ENCODE data around the gene STX8.
"Not testable (repeated sequence)": the region's sequence is repeated elsewhere in the genome, so short reads cannot be mapped to it uniquely, and the experiment has no call there.

STX8 gene

GRCh38 chr17:9576521-9577372 is 1.1 kb upstream of the STX8 start, which contains the start of gene CFAP52:
CFAP52 (plus strand) TSS chr17:9576642; CDS start chr17:9576696, 54 bp downstream.
- Mint-ChIP-seq H3K4me3 (peak within 1 kb of the TSS; percentile 91), H3K4me1 (peaks cover 21% of the 10 kb centered on the region), H3K27ac (peak within 1 kb of the TSS; percentile 75), H3K9me3 (no peaks in the 10 kb centered on the region), H3K36me3 (ENCODE audit: low read depth) (no peaks in the 10 kb centered on the region), H3K27me3 (ENCODE audit: low read depth, poor library complexity) (peaks cover 12% of the 10 kb centered on the region)
- DNase-seq, result peak; percentile 86
- TF ChIP-seq CTCF (IDR thresholded peaks at IDR 0.05), result peak; percentile 72

GRCh38 chr17:9571201-9571600 is 4.4 kb downstream of the STX8 start:
- no peak for TF ChIP-seq CTCF (IDR thresholded peaks at IDR 0.05)
- Mint-ChIP-seq H3K4me3 (no peak overlapping the region), H3K36me3 (ENCODE audit: low read depth) (peaks cover 22% of the 10 kb centered on the region)

DNA sequence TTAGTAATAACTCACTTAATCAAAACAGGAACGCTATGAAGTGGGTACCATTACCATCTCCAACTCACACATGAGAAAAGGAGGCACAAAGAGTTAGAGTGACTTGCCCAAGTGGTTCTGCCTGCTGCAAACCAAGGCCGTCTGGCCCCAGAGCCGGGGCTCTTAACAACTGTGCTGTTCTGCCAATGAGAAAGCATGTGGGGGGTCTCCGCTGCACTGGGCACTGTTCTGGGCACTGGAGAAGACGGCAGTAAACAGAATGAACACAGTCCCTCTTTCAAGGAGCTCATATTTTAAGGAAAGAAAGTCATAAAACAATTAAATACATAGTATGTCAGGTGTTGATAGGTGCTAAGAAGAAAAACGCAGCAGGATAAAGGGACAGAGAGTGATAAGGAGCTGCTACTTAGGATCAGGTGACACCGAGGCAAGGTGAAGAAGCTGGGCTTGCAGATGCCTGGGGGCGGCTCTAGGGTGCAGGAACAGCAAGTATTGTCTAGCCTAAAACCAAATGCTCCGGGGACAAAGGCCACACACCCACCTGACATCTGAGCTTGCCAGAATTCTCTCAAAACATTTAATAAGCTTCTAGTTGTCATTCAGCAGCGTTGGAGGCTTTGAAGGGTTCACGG is 6.5 kb downstream of the STX8 start:
- Mint-ChIP-seq H3K9me3 (no peaks in the 10 kb centered on the region), H3K27ac (no peak overlapping the region), H3K36me3 (ENCODE audit: low read depth) (peaks cover 36% of the 10 kb centered on the region), H3K27me3 (ENCODE audit: low read depth, poor library complexity) (no peaks in the 10 kb centered on the region), H3K4me3 (no peak overlapping the region), H3K4me1 (peaks cover 12% of the 10 kb centered on the region)
- no peak for DNase-seq
- no peak for TF ChIP-seq CTCF (IDR thresholded peaks at IDR 0.05)

More at GRCh38 chr17:9571201-9571600, 4.4 kb downstream of the STX8 start:
- DNase-seq, result no peak
- H3K4me1 Mint-ChIP-seq, result peaks cover 20% of the 10 kb centered on the region
- no peak overlapping the region for H3K27ac Mint-ChIP-seq
- no peaks in the 10 kb centered on the region for H3K9me3 Mint-ChIP-seq
- H3K27me3 Mint-ChIP-seq (ENCODE audit: low read depth, poor library complexity), result no peaks in the 10 kb centered on the region

DNA sequence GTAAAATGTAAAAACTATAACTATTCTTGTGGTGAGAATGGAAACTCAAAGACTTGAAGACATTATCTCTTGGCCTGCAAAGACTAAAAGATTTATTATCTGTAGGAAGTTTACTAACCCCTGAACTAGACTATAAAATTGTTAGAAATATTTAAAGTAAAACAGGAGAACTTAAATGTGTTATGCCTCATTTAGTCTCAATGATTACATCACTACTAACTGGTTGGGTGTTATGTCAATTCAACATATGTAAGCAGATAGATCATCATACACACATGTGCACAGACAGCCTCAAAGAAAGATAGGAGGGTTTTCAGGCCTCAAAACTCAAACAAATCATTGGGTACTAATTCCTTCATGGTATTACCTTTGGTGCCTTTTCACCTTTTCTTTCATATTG is 7.6 kb downstream of the STX8 start:
- Mint-ChIP-seq H3K27me3 (ENCODE audit: low read depth, poor library complexity) (no peaks in the 10 kb centered on the region), H3K4me3 (no peak overlapping the region), H3K36me3 (ENCODE audit: low read depth) (peaks cover 45% of the 10 kb centered on the region), H3K4me1 (peaks cover 12% of the 10 kb centered on the region), H3K27ac (no peak overlapping the region), H3K9me3 (peaks cover 3% of the 10 kb centered on the region)
- no peak for DNase-seq
- TF ChIP-seq CTCF (IDR thresholded peaks at IDR 0.05), result no peak

DNA sequence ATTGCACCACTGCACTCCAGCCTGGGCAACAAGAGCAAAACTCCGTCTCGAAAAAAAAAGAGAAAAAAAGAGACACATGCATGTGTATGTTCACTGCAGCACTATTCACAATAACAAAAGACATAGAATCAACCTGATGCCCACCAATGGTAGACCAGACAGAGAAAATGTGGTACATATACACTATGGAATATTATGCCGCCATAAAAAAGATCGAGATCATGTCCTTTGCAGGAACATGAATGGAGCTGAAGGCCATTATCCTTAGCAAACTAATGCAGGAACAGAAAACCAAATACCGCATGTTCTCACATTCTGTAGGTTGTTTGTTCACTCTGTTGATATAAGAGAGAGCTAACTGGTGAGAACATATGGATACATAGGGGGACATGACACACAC is 8.9 kb downstream of the STX8 start:
- not testable (repeated sequence) for H3K9me3 Mint-ChIP-seq; H3K27ac Mint-ChIP-seq; H3K4me3 Mint-ChIP-seq; H3K27me3 Mint-ChIP-seq (ENCODE audit: low read depth, poor library complexity); DNase-seq
- peaks cover 12% of the 10 kb centered on the region for H3K4me1 Mint-ChIP-seq
- peaks cover 54% of the 10 kb centered on the region for H3K36me3 Mint-ChIP-seq (ENCODE audit: low read depth)

DNA sequence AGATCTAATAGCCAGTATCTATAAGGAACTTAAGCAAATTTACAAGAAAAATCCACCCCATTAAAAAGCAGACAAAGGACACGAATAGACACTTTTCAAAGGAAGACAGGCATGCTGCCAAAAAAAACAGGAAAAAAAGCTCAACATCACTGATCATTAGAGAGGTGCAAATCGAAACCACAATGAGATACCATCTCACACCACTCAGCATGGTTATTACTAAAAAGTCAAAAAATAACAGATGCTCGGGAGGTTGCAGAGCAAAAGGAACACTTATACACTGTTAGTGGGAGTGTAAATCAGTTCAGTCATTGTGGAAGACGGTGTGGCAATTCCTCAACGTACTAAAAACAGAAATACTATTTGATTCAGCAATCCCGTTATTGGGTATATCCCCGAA is 9.6 kb downstream of the STX8 start:
- Mint-ChIP-seq H3K36me3 (ENCODE audit: low read depth) (peaks cover 56% of the 10 kb centered on the region), H3K9me3 (peaks cover 9% of the 10 kb centered on the region), H3K4me1 (peaks cover 12% of the 10 kb centered on the region), H3K27me3 (ENCODE audit: low read depth, poor library complexity) (no peaks in the 10 kb centered on the region), H3K4me3 (no peak overlapping the region), H3K27ac (no peak overlapping the region)
- TF ChIP-seq CTCF (IDR thresholded peaks at IDR 0.05), result no peak
- no peak for DNase-seq

Measured in nephron progenitor cell (in vitro differentiated cells).